HG02884 (cell line): ENCODE measurements around the gene FBXW2.
A peak's percentile ranks its signal among the peaks of the same experiment; 100 is the strongest.

Source experiments
- ATAC-seq: cut with Tn5 transposase; IDR thresholded peaks from one replicate; pipeline ENCODE4 v1.9.1; 2021; ENCODE audit warnings: mild to moderate bottlenecking, moderate library complexity; ENCODE audit not compliant: unreplicated experiment

Gene FBXW2

GRCh38 chr9:120715389-120715924, 77.8 kb downstream of the FBXW2 start:
- no peak for ATAC-seq

- peak; percentile 18 for ATAC-seq
Measured at GRCh38 chr9:120714846-120715388, 78.3 kb downstream of the FBXW2 start.

- peak; percentile 93 for ATAC-seq
Measured at GRCh38 chr9:120714088-120714845, 78.9 kb downstream of the FBXW2 start, which contains the start of gene MEGF9. MEGF9 (minus strand) TSS chr9:120714470; CDS start chr9:120714358, 112 bp downstream.

- no peak for ATAC-seq
Measured at GRCh38 chr9:120713257-120714087, 79.7 kb downstream of the FBXW2 start.

- no peak for ATAC-seq
Measured at GRCh38 chr9:120712539-120713031, 80.6 kb downstream of the FBXW2 start.

GRCh38 chr9:120711841-120712538, 81.2 kb downstream of the FBXW2 start:
- no peak for ATAC-seq

- ATAC-seq = no peak
Measured at GRCh38 chr9:120711354-120711753, 81.9 kb downstream of the FBXW2 start.

GRCh38 chr9:120710110-120710981, 82.9 kb downstream of the FBXW2 start:
- no peak for ATAC-seq

- ATAC-seq = no peak
Measured at GRCh38 chr9:120708526-120709224, 84.5 kb downstream of the FBXW2 start.

- no peak for ATAC-seq
Measured at GRCh38 chr9:120707170-120707569, 86.0 kb downstream of the FBXW2 start.
